Omental fat pad (tissue), 4 donors: ENCODE measurements around the gene ARHGAP26. TPM values are rescaled to one million over a fixed set of nuclear protein-coding genes. Genes with fewer than 3 reads are reported as not detected.

Experiments used
- ATAC-seq: fragments of 150-250 bp; one replicate; pipeline ENCODE4 v1.9.1; 2016; ENCODE audit warnings: mild to moderate bottlenecking, moderate library complexity; ENCODE audit not compliant: low FRiP score
- DNase-seq: peaks from one replicate; pipeline ENCODE4 v3.0.0-alpha.2; 2019; ENCODE audit warnings: low spot score
- CTCF ChIP-seq, 3 donors: fragments of 450-650 bp; IDR thresholded peaks; one replicate each; pipeline ENCODE4 v1.5.1; 2016 to 2017; ENCODE audit warnings: antibody characterized with exemption in 3 of 3, mild to moderate bottlenecking in 3 of 3, moderate library complexity in 2 of 3
- total RNA-seq, 4 donors: library from RNA; depleted of rRNA; stranded (reverse); fragments of >200 nt; gene quantifications; one replicate each; pipeline ENCODE4 v1.1.0, GENCODE V29; 2016

ARHGAP26 gene
- total RNA-seq, 4 donors from 2014 or later = 40.4 to 134 (median 63.6) TPM

- no peak for ATAC-seq
- no peak for TF ChIP-seq CTCF (IDR thresholded peaks at IDR 0.05)
- no peak for DNase-seq
Observed at GRCh38 chr5:142816531-142817430, 46.6 kb downstream of the ARHGAP26 start.

- no peak for TF ChIP-seq CTCF (IDR thresholded peaks at IDR 0.05)
- ATAC-seq = no peak
- DNase-seq = no peak
Observed at GRCh38 chr5:142817949-142818431, 47.8 kb downstream of the ARHGAP26 start.

- peak; percentile 23 for ATAC-seq
- no peak for DNase-seq
- no peak for TF ChIP-seq CTCF (IDR thresholded peaks at IDR 0.05)
Observed at GRCh38 chr5:142819292-142819691, 49.1 kb downstream of the ARHGAP26 start.

- ATAC-seq (no peak), DNase-seq (no peak)
- no peak for TF ChIP-seq CTCF (IDR thresholded peaks at IDR 0.05)
Observed at GRCh38 chr5:142819825-142820224, 49.6 kb downstream of the ARHGAP26 start.

GRCh38 chr5:142820447-142820846 lies 50.3 kb downstream of the ARHGAP26 start:
- ATAC-seq = no peak
- TF ChIP-seq CTCF (IDR thresholded peaks at IDR 0.05) = no peak
- DNase-seq = no peak

- DNase-seq (no peak), ATAC-seq (no peak)
- TF ChIP-seq CTCF (IDR thresholded peaks at IDR 0.05) = no peak
Observed at GRCh38 chr5:142821034-142821732, 51.0 kb downstream of the ARHGAP26 start.
